Activated naive CD4-positive, alpha-beta T cell treated with Interleukin-2 at 50 U/mL for 16 hours (primary cell): ENCODE results near the gene NEMP2.
"Not testable (repeated sequence)": the region's sequence is repeated elsewhere in the genome, so short reads cannot be mapped to it uniquely, and the experiment has no call there.

Source experiments
- DNase-seq: peaks from one replicate; pipeline ENCODE4 v3.0.0-alpha.2; 2020

The NEMP2 gene

GRCh38 chr2:190488516-190489233, 45.8 kb downstream of the NEMP2 start:
- DNase-seq = no peak

DNA sequence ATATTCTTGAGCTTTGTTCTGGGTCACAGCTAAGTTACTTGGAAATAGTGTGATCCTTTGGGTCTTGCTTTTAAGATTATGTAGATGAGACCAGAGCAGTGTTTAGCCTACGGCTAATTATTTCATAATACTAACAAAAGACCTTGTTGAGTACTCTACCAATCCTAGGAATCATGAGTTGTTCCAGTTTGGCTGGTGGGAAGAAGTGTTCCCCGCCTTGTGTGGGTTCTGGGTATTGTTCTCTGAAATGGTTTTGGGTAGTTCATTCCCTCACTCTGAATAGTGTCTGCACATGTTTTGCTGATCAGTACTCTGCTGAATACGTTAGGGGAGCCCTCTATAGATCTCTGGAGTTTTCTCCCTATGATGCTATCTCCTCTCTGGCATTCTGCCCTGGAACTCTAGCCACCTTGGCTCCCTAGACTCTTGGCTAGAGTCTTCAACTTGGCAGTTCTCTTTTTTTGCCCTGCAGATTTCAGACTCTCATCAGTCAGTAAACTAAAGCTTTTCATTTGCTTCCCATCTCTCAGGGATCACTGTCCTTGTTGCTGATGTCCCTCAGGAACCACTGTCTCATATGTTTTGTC, 48.4 kb downstream of the NEMP2 start:
- DNase-seq = no peak

DNA sequence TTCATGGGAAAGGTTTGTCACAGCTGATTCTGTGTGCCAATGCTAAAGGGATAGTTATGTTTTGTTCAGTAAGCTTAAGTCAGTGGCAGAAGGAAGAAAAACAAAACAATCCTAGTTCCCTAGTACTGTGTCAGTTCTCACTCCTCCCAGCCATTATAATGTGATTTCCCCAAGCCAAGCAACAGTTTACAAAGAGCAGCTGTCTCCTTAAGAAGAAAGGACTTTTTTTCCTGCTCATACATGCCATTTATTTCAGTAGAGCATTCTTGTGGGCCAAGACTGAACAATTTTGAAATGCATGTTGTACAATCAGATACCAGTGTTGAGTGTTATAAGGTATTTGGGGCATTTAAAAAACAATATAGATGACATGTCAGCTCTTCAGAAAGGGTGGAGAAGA, 52.1 kb downstream of the NEMP2 start:
- no peak for DNase-seq

DNA sequence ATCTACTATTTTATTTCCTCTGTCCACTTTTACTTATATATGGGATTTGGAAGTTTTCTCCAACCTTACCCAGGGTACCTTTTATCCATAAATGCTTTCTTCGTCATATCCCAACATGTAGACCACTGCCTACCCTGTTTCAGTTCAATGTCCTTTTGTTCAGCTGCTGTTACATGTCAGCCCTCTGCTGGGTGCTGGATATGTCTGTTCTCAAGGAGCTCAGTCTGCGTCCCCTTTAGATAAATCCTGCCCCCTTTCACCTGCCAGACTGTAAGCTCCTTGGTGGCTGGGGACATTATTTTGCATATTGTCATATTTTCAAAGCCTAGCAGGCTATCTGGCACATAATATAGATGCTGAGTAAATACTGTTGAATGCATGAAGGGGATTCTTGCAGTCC, 53.2 kb downstream of the NEMP2 start:
- no peak for DNase-seq

GRCh38 chr2:190478572-190479195, 55.8 kb downstream of the NEMP2 start:
- no peak for DNase-seq

- no peak for DNase-seq
Measured at GRCh38 chr2:190477661-190478454, 56.7 kb downstream of the NEMP2 start.

GRCh38 chr2:190470256-190470826, 64.2 kb downstream of the NEMP2 start:
- no peak for DNase-seq

- DNase-seq = no peak
Measured at GRCh38 chr2:190469771-190470170, 64.8 kb downstream of the NEMP2 start.

GRCh38 chr2:190468814-190469569, 65.5 kb downstream of the NEMP2 start:
- no peak for DNase-seq

DNA sequence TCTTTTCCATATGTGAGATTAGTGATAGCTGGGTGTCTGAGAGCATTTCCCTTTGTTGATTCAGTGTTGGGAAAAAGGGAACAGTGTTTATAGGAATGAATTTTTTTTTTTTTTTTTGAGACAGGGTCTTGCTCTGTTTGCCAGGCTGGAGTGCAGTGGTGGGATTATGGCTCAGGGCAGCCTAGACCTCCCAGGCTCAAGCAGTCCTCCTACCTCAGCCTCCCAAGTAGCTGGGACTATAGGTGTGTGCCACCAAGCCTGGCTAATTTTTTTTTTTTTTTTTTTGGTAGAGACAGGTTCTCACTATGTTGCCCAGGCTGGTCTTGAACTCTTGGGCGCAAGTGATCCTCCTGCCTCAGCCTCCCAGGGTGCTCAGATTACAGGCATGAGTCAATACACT, 66.2 kb downstream of the NEMP2 start:
- DNase-seq = not testable (repeated sequence)

- no peak for DNase-seq
Measured at GRCh38 chr2:190467575-190468083, 66.9 kb downstream of the NEMP2 start.

DNA sequence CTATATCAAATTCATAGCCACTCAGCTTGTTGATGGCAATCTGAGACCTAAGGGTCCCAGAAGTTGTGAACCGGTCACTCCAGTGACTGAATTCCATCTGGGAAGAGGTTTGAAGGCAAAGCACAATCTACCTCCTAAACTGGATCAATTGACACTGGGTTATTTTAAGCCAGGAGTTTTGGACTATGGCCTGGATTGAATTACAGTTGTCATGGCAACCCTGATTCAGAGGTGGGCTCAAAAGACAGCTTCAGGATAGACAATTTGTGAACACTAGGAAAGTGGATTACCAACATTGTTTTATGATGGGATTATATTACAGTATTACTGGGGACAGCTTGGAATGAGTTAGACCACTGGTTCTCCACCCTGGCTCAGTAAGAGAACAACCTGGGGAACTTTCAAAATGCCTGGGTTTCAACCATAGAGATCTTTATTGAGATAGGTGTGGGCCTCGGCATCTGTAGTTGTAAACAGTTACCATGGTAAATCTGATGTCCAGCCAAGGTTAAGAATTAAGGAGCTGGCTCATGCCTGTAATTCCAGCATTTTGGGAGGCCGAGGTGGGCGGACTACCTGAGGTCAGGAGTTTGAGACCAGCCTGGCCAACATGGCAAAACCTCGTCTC, 67.6 kb downstream of the NEMP2 start:
- DNase-seq = no peak

DNA sequence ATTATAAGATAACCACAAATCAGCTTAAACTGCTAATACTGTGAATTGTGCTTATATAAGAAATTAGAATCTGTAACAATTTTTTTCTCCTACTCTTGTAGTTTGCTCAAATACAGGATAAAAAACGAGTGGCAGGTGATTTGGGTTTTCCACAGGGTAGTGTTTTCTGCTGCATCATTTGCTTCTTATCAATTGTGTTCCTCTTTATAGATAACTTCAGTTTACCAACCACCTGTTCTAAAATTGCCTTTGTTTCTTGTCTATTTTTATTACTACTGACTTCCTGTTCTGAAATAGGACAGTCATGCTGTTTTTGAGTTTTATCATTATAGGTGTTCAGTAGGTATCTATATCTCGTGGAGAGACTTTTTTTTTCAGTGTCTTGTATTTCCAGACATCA, 69.5 kb downstream of the NEMP2 start:
- no peak for DNase-seq

DNA sequence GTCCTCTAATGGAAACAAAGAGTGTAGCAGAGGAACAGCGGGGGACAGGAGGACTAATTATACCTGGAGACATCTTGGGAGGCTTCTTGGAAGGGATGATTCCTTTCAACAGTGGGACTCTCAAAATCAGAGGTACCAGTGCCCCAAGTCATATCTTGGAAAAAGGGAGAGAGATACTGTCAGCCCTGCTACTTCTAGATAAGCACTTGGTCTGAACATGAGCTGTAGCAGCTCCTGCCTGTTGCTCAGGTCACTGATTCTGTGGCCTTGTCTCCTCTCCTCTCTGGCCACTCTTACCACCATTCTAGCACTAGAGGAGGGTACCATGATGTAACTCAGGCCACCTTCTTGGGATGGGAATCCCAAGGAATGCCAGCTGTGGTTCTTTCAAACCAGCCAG, 71.9 kb downstream of the NEMP2 start:
- no peak for DNase-seq

- DNase-seq = no peak
Measured at GRCh38 chr2:190462181-190462580, 72.3 kb downstream of the NEMP2 start.

- no peak for DNase-seq
Measured at GRCh38 chr2:190460487-190460886, 74.0 kb downstream of the NEMP2 start.

DNA sequence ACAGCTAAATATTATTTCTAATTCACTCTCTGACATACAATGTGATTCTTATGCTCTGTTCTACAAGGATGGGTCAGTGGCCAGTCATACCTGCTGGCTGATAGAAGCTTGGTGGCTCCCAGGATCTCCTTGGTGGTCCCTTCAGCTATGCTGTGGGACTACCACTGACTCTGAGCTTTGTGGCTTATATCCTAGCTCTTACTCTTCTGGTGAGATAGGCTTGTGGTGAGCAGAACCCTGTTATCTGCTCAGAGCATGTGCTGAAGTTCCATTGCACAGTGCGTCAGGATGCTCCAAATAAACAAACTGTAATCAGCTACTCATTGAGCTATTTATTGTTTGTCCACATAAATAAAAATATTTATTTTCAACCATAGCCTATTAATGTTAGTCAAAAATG, 74.6 kb downstream of the NEMP2 start:
- DNase-seq = no peak

GRCh38 chr2:190458352-190459107, 76.0 kb downstream of the NEMP2 start:
- DNase-seq = no peak

- no peak for DNase-seq
Measured at GRCh38 chr2:190457256-190457655, 77.3 kb downstream of the NEMP2 start.

- DNase-seq = no peak
Measured at GRCh38 chr2:190456833-190457232, 77.7 kb downstream of the NEMP2 start.
